AG08396 (cell line): ENCODE data around the gene RENBP.

Experiments used
- DNase-seq: peaks from one replicate; pipeline ENCODE4 v3.0.0; 2012; ENCODE audit warnings: low spot score, mixed read lengths

Gene RENBP

DNA sequence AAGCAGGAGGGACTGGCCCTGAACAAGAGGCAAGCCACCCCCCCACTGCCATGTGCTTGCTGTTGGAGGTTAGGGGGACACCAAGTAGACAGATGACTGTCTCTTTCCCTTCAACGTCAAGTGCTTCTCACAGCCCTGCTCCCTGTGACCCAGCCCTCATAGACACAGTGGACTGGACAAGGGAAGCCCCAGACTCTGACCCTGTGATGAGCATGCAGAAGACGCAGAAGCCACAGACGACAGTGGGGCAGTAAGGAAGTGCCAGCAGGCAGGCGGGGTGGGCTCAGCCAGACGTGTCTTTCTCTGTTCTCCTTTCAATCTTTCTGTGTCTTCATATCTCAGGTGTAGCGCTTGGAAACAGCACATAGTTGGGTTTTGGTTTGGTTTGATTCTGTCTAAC is 56.1 kb downstream of the RENBP start:
- DNase-seq: no peak

DNA sequence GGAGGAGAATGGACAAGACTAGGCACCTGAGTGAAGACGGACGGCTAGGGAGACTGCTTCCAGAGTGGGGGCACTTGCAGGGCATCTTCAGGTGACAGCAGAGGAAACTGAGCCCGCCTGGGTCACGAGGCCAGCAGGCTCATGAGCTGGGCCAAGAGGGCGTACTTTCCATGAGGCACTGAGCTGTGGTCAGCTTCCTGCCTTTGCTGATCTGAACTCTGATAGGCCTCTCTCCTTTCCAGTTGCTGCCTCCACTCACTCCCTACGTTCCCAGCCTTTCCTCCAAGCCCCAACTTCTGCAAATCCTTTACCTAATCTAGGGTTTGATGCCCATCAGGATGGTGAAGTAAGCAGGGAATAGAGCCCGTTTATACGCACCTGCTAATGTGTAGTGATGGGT is 57.1 kb downstream of the RENBP start:
- DNase-seq: no peak

DNA sequence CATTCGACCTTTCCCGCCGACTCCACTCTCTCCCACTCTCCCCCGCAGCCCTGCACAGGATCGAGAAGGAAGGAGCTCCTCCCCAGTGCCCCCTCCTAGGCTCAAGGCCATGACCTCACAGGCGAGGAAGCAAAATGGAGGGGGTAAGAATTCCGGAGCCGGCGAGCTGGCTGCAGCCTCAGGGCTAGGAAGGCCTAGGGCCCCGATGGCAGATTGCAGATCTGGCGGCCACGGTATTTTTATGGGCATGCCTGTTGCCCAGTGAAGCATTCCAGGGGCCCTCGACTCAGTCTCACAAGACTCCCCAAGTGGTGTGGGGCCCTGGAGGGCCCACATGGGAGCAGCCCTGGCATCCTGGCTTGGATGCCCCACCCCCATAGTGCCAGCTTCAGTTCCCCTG is 57.5 kb downstream of the RENBP start:
- DNase-seq: no peak

DNA sequence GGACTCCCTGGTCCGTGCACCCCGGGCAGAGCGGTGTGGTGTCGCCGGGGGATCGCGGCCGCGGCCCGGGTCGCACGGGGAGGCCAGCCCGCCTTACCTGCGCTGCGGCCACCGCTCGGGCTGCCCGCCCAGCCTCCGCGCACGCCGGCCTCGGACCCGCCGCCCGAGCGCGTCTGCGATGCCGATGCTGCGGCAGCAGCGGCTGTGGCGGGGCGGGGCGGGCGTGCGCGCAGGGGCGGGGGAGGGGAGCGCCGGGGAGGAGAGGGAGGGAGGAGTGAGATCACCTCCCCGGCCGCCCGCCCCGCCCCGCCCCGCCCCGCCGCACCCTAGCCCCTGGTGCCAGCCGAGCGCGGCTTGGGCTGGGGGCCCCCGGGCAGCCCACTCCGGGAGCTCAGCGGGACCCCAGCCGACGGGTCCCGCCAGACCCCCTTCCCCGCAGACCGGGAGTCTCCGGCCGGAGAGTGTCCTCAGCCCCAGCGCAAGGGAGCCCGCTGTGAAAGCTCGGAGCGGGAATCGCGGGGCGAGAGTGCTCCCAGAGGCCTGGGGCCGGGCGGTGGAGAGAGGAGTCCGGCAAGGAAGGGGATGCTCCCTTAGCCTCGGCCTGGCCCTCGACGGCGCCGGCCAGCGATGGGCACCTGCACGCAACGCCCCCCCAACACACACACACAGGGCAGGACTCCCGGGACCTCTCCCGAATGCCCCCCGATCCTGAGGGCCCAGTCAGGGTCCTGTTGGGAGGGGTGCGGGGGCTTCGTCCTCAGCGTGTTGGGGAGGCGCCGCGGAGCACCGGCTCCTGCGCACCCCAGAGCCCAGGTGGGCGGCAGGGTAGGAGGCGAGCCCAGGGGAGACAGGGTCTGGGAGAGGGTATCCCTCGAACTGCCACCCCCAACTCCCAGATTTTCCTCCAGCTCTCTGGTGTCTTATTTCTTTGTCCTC is 58.2 kb downstream of the RENBP start, which contains the start of gene L1CAM:
Gene L1CAM (minus strand): TSS at position 206 of the 936 bp plus-strand sequence. CDS start 10,337 bp downstream, outside the sequence.
- peak; percentile 52 for DNase-seq
